Skeletal muscle tissue (tissue), 4 donors: Measurements from ENCODE around the gene FTH1. TPM values are rescaled to one million over a fixed set of nuclear protein-coding genes. Genes with fewer than 3 reads are reported as not detected.
A peak's percentile ranks its signal among the peaks of the same experiment; 100 is the strongest.

Experiments
- H3K27ac ChIP-seq: one replicate; pipeline ENCODE4 v1.7.0; 2013; ENCODE audit warnings: mild to moderate bottlenecking, low read depth, low read length, inconsistent platforms
- H3K27me3 ChIP-seq, 3 donors: one replicate each; pipeline ENCODE4 v1.7.0; 2013; ENCODE audit warnings: low read length in 3 of 3; ENCODE audit not compliant: control insufficient read depth in 3 of 3, insufficient read depth in 3 of 3
- H3K36me3 ChIP-seq, 3 donors: one replicate each; pipeline ENCODE4 v1.7.0; 2013; ENCODE audit warnings: low read length in 3 of 3; ENCODE audit not compliant: control insufficient read depth in 3 of 3, insufficient read depth in 3 of 3
- H3K4me1 ChIP-seq, 3 donors: one replicate each; pipeline ENCODE4 v1.7.0; 2013; ENCODE audit warnings: low read length in 3 of 3, mild to moderate bottlenecking in 3 of 3; ENCODE audit not compliant: control insufficient read depth in 3 of 3, insufficient read depth in 3 of 3
- H3K4me3 ChIP-seq, 3 donors: one replicate each; pipeline ENCODE4 v1.7.0; 2013; ENCODE audit warnings: low read length in 3 of 3
- H3K9ac ChIP-seq, 3 donors: one replicate each; pipeline ENCODE4 v1.7.0; 2013; ENCODE audit warnings: low read length in 3 of 3, mild to moderate bottlenecking in 3 of 3, moderate library complexity in 2 of 3, low read depth in 1 of 3
- H3K9me3 ChIP-seq, 3 donors: one replicate each; pipeline ENCODE4 v1.7.0; 2013; ENCODE audit warnings: low read length in 3 of 3; ENCODE audit not compliant: control insufficient read depth in 3 of 3
- total RNA-seq: library from RNA; depleted of rRNA; stranded (reverse); fragments of >200 nt; gene quantifications from one replicate; pipeline ENCODE4 v1.2.3, GENCODE V29; 2014
- donor health status: Osteomylitis.

FTH1 gene
- total RNA-seq: 276 TPM

DNA sequence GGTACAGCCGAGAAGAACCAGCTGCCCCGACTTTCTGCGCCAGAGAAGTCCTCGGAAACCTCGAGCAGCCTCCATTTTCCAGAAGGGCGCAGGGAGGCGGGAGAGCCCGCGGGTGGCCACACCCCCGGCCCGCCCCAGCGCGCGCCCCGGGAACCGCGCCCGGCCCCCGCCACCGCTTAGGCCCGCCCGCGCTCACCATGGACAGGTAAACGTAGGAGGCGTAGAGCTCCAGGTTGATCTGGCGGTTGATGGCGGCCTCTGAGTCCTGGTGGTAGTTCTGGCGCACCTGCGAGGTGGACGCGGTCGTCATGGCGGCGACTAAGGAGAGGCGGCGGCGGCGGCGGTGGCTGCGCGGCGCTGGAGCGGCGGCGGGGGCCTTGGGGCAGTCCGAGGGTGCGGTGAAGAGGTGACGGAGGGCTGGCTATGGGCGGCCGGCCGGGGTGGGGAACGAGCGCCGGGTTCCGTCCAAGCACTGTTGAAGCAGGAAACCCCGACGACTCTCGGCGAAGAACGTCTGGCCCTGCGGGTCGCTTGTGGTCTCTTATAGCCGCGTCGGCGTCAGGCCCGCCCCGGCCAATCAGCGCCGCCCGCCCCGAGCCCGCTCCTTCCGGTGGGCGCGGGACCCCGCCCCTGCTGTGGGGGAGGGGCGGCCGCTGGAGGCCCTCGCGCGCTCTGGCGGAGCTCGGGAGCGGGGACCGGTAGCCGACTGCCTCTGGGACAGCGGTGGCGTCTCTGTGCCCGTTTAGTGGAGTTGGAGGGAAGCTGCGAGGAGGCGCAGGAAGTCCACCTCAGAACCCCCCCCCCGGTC, at the start of gene FTH1:
FTH1 (minus strand) TSS at position 519 of the 808 bp plus-strand sequence; CDS start at position 310, 209 bp downstream.
- H3K4me1 ChIP-seq: peaks cover 48 to 66% (median 55%) of the 10 kb centered on the region in 3 donors
- no peaks in the 10 kb centered on the region for H3K9me3 ChIP-seq
- peaks cover 21 to 29% (median 26%) of the 10 kb centered on the region in 3 donors for H3K36me3 ChIP-seq
- H3K27ac ChIP-seq: peak within 1 kb of the TSS; percentile 97
- H3K4me3 ChIP-seq: peak within 1 kb of the TSS; percentile 87 to 100 (median 97)
- peak within 1 kb of the TSS; percentile 94 to 98 (median 94) for H3K9ac ChIP-seq
- H3K27me3 ChIP-seq: no peaks in the 10 kb centered on the region

- H3K9ac ChIP-seq: no peak overlapping the region
- H3K9me3 ChIP-seq: no peaks in the 10 kb centered on the region
- H3K4me3 ChIP-seq: no peak overlapping the region
- peaks cover 0 to 4% (median 4%) of the 10 kb centered on the region in 3 donors for H3K27me3 ChIP-seq
- H3K4me1 ChIP-seq: no peaks in the 10 kb centered on the region
- H3K36me3 ChIP-seq: no peaks in the 10 kb centered on the region
- no peak overlapping the region for H3K27ac ChIP-seq
Observed at GRCh38 chr11:62015615-62016014, 48.2 kb upstream of the FTH1 start.

DNA sequence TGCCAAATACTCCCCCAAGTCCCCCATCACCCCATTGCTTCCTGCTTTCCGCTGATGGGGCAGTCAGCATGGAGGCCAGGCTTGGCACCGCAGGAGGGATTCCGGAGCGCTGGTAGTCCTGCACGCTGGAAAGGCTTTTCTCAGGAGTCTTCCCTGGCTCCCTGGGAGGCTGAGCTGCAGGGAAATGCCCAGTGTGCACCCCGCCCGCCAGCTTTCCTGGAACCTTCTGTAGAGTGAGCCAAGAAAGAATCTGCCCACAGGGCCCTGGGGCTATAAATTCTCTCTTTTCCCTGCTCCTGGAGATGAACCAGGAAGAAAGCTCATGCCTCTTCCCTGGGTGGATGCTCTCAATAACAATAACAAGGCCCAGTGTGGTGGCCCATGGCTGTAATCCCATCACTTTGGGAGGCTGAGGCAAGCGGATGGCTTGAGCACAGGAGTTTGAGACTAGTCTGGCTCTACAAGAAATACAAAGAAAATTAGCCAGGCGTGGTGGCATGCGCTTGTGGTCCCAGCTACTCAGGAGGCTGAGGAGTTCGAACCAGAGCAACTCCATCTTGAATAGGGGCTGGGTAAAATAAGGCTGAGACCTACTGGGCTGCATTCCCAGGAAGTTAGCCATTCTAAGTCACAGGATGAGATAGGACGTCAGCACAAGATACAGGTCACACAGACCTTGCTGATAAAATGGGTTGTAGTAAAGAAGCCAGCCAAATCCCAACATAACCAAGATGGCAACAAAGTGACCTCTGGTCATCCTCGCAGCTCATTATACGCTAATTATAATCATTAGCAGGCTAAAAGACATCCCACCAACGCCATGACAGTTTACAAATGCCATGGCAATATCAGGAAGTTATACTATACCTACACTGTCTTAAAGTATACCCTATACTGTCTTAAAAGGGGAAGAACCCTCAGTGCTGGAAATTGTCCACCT, 46.4 kb upstream of the FTH1 start:
- peaks cover 0 to 4% (median 4%) of the 10 kb centered on the region in 3 donors for H3K27me3 ChIP-seq
- no peak overlapping the region for H3K9ac ChIP-seq
- no peak overlapping the region for H3K27ac ChIP-seq

DNA sequence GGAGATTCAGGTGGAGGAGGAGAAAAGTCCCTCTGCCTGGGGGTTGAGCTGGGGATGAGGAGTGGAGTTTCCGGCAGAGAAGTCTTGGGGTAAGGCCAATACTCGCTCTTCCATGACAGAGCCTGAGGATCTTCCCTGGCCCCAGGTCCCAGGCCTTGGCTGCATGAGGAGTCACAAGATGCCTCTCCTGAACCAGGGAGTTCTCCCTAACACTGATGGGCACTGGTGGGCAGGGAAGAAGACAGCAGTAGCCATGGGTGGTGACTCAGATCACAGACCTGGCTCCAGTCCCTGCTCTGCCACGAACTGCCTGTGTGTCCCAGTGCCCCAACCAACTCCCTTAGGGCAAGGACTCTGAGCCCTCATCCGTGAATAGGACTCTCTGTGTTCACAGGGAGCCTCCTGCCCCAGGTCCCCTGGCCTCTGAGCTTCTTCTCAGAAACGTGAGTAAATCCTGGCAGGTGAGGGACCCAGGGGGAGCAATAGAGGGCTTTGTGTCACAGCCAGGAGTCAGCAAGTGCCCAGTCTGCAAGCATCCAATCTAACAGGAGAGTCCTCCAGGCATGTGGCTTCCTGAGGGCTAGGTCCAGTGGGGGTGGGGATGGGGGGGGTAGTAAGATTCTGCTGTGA, 45.5 kb upstream of the FTH1 start:
- H3K4me1 ChIP-seq: no peaks in the 10 kb centered on the region
- H3K9ac ChIP-seq: no peak overlapping the region

More for the DNA sequence above, 46.4 kb upstream of the FTH1 start:
- Histone ChIP-seq H3K36me3 (no peaks in the 10 kb centered on the region), H3K4me3 (no peak overlapping the region), H3K4me1 (no peaks in the 10 kb centered on the region), H3K9me3 (no peaks in the 10 kb centered on the region)

DNA sequence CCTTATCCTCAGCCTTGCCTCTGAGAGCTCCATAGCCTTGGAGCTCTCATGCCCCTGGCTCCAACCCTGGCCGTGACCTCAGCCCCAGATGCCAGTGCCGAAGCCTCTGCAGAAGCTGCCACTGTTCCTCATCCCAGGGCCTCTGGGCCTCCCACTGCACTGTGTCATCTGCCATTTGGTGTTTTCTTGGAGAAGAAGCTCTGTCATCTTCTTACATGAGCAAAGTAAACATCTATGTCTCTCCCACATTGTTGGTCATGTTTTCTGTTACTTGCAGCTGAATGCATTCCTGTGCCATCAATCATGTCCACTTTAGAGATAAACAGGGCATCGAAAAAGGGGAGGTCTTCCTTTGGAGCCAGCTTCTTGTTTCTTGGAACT, 45.0 kb upstream of the FTH1 start:
- Histone ChIP-seq H3K4me3 (no peak overlapping the region), H3K36me3 (no peaks in the 10 kb centered on the region), H3K9ac (no peak overlapping the region), H3K4me1 (no peaks in the 10 kb centered on the region), H3K9me3 (no peaks in the 10 kb centered on the region), H3K27me3 (peaks cover 0 to 4% (median 0%) of the 10 kb centered on the region in 3 donors), H3K27ac (no peak overlapping the region)

More for the DNA sequence above, 45.5 kb upstream of the FTH1 start:
- Histone ChIP-seq H3K9me3 (no peaks in the 10 kb centered on the region), H3K27me3 (peaks cover 0 to 4% (median 4%) of the 10 kb centered on the region in 3 donors), H3K4me3 (no peak overlapping the region), H3K36me3 (no peaks in the 10 kb centered on the region), H3K27ac (no peak overlapping the region)

DNA sequence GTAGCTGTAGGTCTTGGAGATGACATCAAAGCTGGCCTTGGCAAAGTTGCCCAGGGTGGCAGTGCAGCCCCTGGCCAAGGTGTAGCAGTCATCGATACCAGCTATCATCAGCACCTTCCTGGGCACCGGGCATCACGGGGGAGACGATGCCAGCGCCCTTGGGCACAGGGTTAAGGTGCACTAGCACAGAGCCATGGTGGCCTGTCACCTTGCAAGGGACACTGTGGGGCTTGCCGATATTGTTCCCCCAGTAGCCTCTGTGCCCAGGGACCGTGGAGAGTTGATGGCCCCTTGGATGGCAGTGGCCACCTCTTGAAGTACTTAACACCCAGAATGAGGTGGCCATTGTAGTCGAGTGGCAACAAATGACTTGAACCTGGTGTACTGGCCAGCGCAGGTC, 44.4 kb upstream of the FTH1 start:
- H3K9ac ChIP-seq: no peak overlapping the region

GRCh38 chr11:62010935-62011528, 43.6 kb upstream of the FTH1 start:
- no peaks in the 10 kb centered on the region for H3K9me3 ChIP-seq
- H3K27me3 ChIP-seq: peaks cover 0 to 4% (median 0%) of the 10 kb centered on the region in 3 donors
- H3K4me1 ChIP-seq: no peaks in the 10 kb centered on the region
- H3K9ac ChIP-seq: no peak overlapping the region
- H3K4me3 ChIP-seq: no peak overlapping the region
- no peak overlapping the region for H3K27ac ChIP-seq
- no peaks in the 10 kb centered on the region for H3K36me3 ChIP-seq

More for the DNA sequence above, 44.4 kb upstream of the FTH1 start:
- no peak overlapping the region for H3K27ac ChIP-seq
- no peaks in the 10 kb centered on the region for H3K9me3 ChIP-seq
- H3K27me3 ChIP-seq: peaks cover 0 to 4% (median 0%) of the 10 kb centered on the region in 3 donors
- H3K4me1 ChIP-seq: no peaks in the 10 kb centered on the region
- H3K36me3 ChIP-seq: no peaks in the 10 kb centered on the region
- no peak overlapping the region for H3K4me3 ChIP-seq

- H3K4me1 ChIP-seq: peaks cover 0 to 3% (median 2%) of the 10 kb centered on the region in 3 donors
- H3K9me3 ChIP-seq: no peaks in the 10 kb centered on the region
- peaks cover 0 to 4% (median 4%) of the 10 kb centered on the region in 3 donors for H3K27me3 ChIP-seq
- no peak overlapping the region for H3K27ac ChIP-seq
- no peaks in the 10 kb centered on the region for H3K36me3 ChIP-seq
- H3K9ac ChIP-seq: no peak overlapping the region
- no peak overlapping the region for H3K4me3 ChIP-seq
Observed at GRCh38 chr11:62008193-62008592, 40.8 kb upstream of the FTH1 start.

DNA sequence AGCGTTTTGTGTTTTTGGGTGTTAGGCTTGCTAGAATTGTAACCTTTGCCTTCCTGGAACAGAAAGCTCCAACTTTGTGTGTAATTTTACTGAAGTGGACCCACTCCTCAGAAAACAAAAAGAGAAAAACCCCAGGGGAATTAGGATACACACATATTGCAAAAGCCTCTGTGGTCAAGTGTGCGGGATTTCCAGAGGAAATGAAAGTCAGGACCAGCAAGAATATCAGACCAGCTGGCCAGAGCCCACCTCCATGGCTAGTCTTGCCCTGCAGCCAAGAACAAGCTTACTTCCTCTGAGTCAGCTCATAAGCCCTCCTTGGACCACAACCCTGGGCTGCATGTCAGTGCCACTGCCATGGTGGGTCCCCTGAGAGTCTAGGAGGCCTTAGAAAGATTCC, 37.0 kb upstream of the FTH1 start:
- Histone ChIP-seq H3K36me3 (no peaks in the 10 kb centered on the region), H3K9me3 (no peaks in the 10 kb centered on the region), H3K9ac (no peak overlapping the region), H3K4me1 (peaks cover 0 to 3% (median 2%) of the 10 kb centered on the region in 3 donors), H3K27me3 (peaks cover 0 to 4% (median 0%) of the 10 kb centered on the region in 3 donors), H3K27ac (peak overlapping the region; percentile 25), H3K4me3 (no peak overlapping the region)
